Stimulated activated naive CD8-positive, alpha-beta T cell treated with anti-CD3 and anti-CD28 coated beads, Interleukin-15, Interleukin-2, amounts not matched to agents 100 ng/mL and 50 ng/mL, for 24 hours (primary cell): Measurements from ENCODE around the gene FBXW7.

Experiments
- H3K27ac Mint-ChIP-seq: one replicate; pipeline ENCODE4 v1.8.0; 2021; ENCODE audit warnings: mild to moderate bottlenecking, mixed read lengths
- H3K27me3 Mint-ChIP-seq: one replicate; pipeline ENCODE4 v1.8.0; 2021; ENCODE audit warnings: mixed read lengths
- H3K36me3 Mint-ChIP-seq: one replicate; pipeline ENCODE4 v1.8.0; 2021; ENCODE audit warnings: low read depth, mixed read lengths
- H3K4me1 Mint-ChIP-seq: one replicate; pipeline ENCODE4 v1.8.0; 2021; ENCODE audit warnings: low read depth, mixed read lengths
- H3K4me3 Mint-ChIP-seq: one replicate; pipeline ENCODE4 v1.8.0; 2021; ENCODE audit warnings: mild to moderate bottlenecking, mixed read lengths
- H3K9me3 Mint-ChIP-seq: one replicate; pipeline ENCODE4 v1.8.0; 2021; ENCODE audit warnings: mixed read lengths

Gene FBXW7

DNA sequence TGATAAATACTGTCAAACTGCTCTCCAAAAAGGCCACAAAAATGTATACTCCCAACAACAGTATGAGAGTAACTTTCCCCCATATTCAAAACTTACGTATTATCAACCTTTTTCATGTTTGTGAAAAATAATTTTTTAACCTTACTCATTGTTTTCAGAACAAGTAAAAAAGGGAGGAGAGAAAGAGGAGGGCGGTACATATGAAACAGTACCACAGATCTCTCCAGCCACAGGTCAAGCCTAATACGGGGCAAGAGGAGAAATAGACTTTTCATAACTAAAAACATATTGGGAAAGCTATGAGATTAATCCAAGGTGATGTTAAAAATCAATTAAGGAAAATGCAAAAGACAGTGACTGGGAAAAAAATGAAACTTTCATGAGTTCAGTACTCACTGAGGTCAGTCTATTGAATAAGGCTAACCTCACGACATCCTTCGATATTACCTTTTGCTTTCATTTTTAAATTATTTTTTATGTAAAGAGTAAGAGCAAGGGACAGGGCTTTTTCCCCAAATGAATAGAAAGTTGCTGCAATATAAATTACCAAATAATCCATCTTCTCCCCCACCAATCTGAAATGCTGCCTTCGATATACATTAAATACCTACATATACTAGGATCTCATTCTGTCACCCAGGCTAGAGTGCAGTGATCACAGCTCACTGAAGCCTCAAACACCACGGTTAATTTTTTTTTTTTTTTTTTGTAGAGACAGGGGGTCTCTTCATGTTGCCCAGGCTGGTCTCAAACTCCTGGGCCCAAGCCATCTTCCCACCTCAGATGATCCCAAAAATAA lies 25.3 kb downstream of the FBXW7 start:
- peaks cover 13% of the 10 kb centered on the region for H3K36me3 Mint-ChIP-seq
- peaks cover 59% of the 10 kb centered on the region for H3K4me1 Mint-ChIP-seq
- H3K9me3 Mint-ChIP-seq, result no peaks in the 10 kb centered on the region
- H3K27ac Mint-ChIP-seq, result peak overlapping the region; percentile 79
- no peaks in the 10 kb centered on the region for H3K27me3 Mint-ChIP-seq
- H3K4me3 Mint-ChIP-seq, result peak overlapping the region; percentile 59

DNA sequence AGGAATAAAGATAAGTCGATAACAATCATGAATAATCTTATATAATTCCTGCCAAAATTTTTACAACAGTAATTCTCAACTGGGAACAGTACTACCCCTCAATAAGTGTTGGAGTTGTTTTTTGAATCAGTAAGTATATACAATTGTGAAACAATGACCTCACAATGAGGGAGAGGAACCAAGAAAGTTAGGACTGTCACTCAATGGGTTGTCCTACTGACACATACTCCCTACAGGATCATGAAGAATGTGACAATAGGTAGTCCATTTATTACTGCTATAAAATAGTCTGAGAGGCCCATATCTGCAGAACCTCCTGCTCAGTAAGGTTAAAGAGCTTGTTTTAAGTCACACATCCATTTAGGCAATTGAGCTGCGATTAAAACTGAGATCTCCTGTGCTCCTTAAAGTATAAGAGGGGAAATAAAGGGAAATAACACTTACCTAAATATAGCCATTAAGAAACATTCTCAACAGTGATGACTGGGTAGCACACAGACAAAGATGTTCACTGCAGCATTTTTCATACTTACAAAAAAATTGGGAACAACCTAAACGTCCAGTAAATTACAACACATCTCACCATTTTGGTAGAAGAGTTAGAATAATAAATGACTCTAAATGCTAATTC lies 26.2 kb downstream of the FBXW7 start:
- peaks cover 56% of the 10 kb centered on the region for H3K4me1 Mint-ChIP-seq
- peaks cover 12% of the 10 kb centered on the region for H3K36me3 Mint-ChIP-seq
- no peaks in the 10 kb centered on the region for H3K27me3 Mint-ChIP-seq
- no peaks in the 10 kb centered on the region for H3K9me3 Mint-ChIP-seq
- no peak overlapping the region for H3K4me3 Mint-ChIP-seq
- peak overlapping the region; percentile 65 for H3K27ac Mint-ChIP-seq

DNA sequence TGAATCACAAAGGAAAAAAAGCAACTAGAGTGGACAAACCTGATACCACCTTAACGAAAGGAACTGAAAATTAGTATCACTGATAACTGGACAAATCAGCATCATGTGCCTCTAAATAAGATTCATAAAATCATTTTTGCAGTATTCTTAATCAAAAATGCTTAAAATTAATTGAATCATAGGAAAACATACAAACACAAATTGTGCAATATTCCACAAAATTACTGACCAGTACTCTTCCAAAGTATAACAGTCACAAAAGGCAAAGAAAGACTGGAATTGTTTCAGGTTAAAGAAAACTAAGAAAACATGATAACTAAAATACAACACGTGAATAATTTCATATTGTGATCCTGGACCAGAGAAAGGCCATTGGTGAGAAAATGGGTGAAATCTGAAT lies 27.1 kb downstream of the FBXW7 start:
- Mint-ChIP-seq H3K4me1 (peaks cover 49% of the 10 kb centered on the region), H3K4me3 (no peak overlapping the region), H3K27me3 (no peaks in the 10 kb centered on the region), H3K9me3 (no peaks in the 10 kb centered on the region), H3K27ac (no peak overlapping the region), H3K36me3 (peaks cover 4% of the 10 kb centered on the region)

DNA sequence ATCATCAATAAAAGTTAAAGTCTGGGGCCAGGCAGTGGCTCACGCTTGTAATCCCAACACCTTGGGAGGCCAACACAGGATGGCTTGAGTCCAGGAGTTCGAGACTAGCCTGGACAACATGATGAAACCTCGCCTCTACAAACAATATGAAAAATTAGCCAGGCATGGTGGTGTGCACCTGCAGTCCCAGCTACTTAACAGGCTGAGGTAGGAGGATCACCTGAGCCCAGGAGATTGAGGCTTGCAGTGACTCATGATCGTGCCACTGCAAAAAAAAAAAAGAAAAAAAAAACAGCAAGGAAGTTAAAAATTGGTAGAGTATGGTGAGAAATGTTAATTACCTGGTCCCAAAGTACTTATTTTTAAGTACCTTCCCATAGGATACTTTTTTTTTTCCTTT lies 27.5 kb downstream of the FBXW7 start:
- no peaks in the 10 kb centered on the region for H3K9me3 Mint-ChIP-seq
- no peaks in the 10 kb centered on the region for H3K27me3 Mint-ChIP-seq
- H3K36me3 Mint-ChIP-seq, result peaks cover 4% of the 10 kb centered on the region
- no peak overlapping the region for H3K4me3 Mint-ChIP-seq
- peaks cover 45% of the 10 kb centered on the region for H3K4me1 Mint-ChIP-seq
- H3K27ac Mint-ChIP-seq, result no peak overlapping the region

DNA sequence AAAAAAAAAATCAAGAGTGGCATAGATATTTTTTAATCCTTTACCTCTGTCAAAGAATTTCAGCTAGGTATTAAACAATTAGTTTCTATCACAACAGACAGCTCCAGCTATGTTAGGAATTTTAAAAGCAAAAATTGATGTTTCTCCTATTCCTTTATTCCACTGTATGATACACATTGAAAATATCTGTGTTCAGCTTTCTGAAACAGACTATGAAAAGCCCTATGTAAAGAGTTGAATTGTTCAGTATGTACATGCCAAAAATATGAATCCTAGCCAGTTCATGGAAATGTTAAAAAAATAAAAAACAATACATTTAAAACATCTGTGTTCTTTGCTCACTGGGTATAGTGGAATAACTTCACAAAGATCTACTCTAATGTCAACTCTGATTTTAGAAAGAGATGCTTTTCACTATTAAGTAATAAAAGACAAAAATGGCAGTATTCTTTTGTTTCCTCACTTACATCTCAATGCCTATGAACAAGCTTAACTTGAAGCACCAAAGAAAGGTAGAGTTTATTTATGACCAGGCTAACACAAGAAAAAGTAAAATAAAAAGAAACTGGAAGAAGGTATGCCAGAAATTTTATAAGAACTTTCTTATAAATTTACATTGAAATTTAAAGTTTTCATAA lies 32.1 kb downstream of the FBXW7 start:
- no peak overlapping the region for H3K27ac Mint-ChIP-seq
- H3K27me3 Mint-ChIP-seq, result no peaks in the 10 kb centered on the region

DNA sequence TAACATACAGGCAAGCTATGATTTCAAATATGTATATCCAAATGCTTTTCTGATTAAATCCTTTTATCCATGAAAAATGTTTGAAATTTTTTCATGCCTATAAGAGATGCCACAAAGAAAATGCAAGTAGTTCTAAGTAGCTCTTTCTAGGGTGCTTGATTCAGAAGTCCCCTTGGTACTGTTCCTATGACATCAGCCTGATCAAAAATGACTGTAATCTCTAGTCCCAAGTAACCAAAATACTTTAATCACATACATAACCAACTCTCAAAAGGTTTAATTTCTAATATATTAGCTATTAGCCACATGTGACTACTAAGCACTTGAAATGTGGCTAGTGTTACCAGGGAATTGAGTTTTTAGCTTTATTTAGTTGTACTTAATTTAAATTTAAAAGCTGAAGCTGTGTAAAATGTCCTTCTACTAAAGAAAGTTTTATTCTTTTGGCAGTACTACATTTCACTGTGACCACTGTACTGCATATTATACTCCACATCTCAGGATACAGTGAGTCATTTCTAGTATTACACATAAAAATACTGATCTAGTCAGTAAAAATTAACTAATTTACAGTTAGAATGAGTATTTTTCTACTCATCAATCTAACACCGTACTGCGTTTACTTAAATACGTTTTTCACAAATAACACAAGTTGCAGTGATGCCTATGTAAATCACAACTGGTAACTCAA lies 33.9 kb downstream of the FBXW7 start:
- Mint-ChIP-seq H3K9me3 (no peaks in the 10 kb centered on the region), H3K4me1 (peaks cover 20% of the 10 kb centered on the region), H3K27me3 (no peaks in the 10 kb centered on the region), H3K36me3 (no peaks in the 10 kb centered on the region), H3K27ac (peak overlapping the region; percentile 20), H3K4me3 (no peak overlapping the region)

More for the DNA sequence above, 32.1 kb downstream of the FBXW7 start:
- Mint-ChIP-seq H3K9me3 (no peaks in the 10 kb centered on the region), H3K4me3 (no peak overlapping the region), H3K36me3 (no peaks in the 10 kb centered on the region), H3K4me1 (peaks cover 21% of the 10 kb centered on the region)

DNA sequence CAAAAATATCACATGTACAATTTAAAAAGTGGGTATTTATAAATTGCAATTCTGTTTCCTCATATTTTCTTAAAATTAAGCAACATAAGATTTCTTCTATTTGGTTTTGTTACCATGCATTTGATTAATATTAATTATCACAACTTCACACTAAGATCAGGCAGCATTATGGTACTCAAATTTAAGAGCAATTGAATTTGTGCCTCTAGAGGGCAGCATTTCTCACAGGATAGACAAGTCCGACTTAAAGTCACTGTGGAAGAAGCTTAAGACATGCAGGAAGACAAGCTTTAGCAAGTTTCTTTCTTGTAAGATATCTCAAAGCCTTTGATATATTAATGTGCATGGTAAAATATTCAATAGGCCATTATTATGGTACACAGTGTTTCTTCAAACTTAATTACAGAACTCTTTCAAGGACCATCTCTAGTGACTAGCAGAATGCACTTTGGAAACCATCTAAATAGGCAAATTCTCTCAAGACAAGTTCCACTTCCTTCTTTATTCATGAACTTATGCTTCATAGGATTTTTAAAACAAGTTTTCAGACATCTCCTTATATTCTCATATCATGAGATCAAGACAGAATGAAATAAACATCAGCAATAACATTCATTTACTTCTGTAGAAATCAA lies 35.0 kb downstream of the FBXW7 start:
- no peaks in the 10 kb centered on the region for H3K9me3 Mint-ChIP-seq
- H3K36me3 Mint-ChIP-seq, result no peaks in the 10 kb centered on the region
- H3K27me3 Mint-ChIP-seq, result no peaks in the 10 kb centered on the region
- H3K27ac Mint-ChIP-seq, result no peak overlapping the region
- H3K4me3 Mint-ChIP-seq, result no peak overlapping the region
- H3K4me1 Mint-ChIP-seq, result peaks cover 20% of the 10 kb centered on the region

DNA sequence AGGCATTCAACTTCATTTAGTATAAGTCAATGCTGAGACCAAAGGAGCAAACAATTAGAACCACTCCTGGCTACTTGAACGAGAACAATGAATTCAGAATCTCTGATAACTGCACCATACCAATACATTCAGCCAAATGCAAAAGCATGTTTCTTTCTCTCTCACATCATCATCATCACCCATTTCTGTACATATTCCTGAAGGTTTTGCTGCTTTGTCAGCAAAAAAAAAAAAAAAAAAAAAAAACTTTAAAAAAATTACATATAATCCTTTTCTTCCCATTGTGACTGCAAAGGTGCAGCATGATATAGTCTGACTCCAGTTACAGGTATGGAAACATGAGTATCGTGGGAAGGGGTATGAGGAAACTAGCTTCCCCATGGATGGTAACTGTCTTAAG lies 35.6 kb downstream of the FBXW7 start:
- Mint-ChIP-seq H3K27me3 (no peaks in the 10 kb centered on the region), H3K9me3 (no peaks in the 10 kb centered on the region), H3K36me3 (no peaks in the 10 kb centered on the region), H3K4me1 (peaks cover 26% of the 10 kb centered on the region), H3K27ac (no peak overlapping the region), H3K4me3 (no peak overlapping the region)

DNA sequence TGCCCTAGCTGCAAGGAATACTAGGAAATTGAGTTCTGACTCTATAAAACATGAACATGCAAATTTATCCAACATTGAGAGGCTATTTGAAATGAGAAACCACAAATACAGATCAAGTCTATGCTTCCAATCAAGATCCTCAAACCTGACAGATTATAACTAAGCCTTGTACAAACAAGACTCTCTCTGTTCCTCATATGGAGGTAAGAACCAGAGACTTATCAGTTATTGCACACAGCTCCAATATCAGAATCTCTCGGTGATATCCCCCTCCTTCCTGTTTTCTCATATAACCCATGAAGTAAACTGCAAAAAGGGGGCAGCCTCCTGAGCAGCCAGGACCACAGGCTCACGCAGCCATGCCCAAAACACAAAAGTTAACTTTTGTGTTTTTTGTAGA lies 36.5 kb downstream of the FBXW7 start:
- Mint-ChIP-seq H3K4me3 (no peak overlapping the region), H3K27ac (no peak overlapping the region), H3K36me3 (peaks cover 2% of the 10 kb centered on the region), H3K4me1 (peaks cover 27% of the 10 kb centered on the region), H3K27me3 (no peaks in the 10 kb centered on the region), H3K9me3 (no peaks in the 10 kb centered on the region)

DNA sequence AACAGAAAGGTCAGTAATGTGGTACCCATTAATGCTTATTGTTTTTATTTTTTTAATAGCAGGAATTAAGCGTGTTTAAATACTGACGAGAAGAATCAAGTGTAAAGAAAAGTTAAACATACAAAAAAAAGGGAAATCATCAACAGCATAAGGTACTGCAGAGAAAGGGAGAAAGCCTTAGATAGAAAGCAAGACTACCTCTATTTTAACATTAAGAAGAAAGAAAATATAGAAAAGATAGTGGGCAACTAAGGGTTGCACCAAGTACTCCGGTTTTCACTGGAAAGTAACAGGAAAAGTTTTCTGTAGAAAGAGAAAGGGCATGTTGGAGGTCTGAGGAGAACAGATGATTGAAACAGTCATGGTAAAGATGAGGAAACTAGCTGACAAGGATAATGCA lies 41.9 kb downstream of the FBXW7 start:
- H3K4me3 Mint-ChIP-seq, result no peak overlapping the region
- peaks cover 49% of the 10 kb centered on the region for H3K4me1 Mint-ChIP-seq
- H3K27ac Mint-ChIP-seq, result no peak overlapping the region
- H3K9me3 Mint-ChIP-seq, result no peaks in the 10 kb centered on the region
- no peaks in the 10 kb centered on the region for H3K27me3 Mint-ChIP-seq
- peaks cover 11% of the 10 kb centered on the region for H3K36me3 Mint-ChIP-seq

DNA sequence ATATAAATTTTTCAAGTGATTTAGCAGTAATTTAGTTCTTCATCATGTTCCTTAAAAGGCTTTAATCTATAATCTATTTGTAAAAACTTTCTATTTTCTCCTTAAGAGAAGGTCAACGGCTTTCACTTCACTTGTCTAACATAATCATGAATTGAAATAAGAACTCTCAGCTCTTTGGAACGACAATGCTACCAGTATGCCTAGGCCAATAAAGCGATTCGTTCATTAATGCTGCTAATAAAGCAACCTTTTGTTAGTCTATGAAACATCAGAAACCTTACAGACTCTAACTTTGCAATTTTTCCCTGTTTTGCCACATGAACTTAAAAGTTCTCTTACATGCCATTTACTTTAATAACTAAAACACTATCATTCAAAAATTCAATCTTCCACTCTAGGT lies 47.6 kb downstream of the FBXW7 start:
- H3K9me3 Mint-ChIP-seq, result no peaks in the 10 kb centered on the region
- H3K4me1 Mint-ChIP-seq, result peaks cover 67% of the 10 kb centered on the region
- no peak overlapping the region for H3K4me3 Mint-ChIP-seq
- no peak overlapping the region for H3K27ac Mint-ChIP-seq
- no peaks in the 10 kb centered on the region for H3K27me3 Mint-ChIP-seq
- H3K36me3 Mint-ChIP-seq, result peaks cover 7% of the 10 kb centered on the region

DNA sequence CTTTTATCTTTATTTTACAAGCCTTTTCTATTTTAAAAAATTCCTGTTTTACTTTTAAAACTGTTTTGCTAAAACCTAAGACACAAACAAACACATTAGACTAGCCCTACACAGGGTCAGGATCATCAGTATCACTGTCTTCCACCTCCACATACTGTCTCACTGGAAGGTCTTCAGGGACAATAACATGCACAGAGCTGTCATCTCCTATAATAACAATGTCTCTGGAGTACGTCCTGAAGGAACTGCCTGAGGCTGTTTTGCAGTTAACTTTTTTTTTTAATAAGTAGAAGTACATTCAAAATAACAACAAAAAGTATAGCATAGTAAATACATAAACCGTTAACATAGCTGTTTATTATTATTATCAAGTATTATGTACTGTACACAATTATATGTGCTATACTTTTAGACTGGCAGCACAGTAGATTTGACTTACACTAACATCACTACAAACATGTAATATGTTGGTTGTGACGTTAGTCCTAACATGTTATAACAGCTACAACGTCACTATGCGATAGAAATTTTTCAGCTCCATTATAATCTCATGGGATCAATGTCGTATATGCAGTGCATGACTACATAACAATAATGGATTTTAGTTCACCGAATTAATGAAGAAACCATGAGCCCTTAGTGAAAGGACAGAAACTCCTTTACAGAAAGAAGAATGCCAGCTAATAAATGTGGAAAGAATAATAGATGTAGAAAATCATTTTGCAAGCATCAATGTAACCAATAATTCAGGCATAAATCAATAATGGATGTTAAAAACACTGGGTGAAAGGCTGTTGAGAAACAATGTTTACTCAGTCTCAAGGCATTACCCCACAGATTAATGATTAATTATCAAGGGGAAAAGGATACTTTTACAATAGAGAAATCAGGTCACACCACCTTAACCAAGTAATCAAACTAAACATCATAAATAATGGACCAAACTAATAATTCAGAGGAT lies 49.2 kb downstream of the FBXW7 start:
- H3K9me3 Mint-ChIP-seq, result no peaks in the 10 kb centered on the region
- no peak overlapping the region for H3K27ac Mint-ChIP-seq
- H3K4me1 Mint-ChIP-seq, result peaks cover 56% of the 10 kb centered on the region
- no peak overlapping the region for H3K4me3 Mint-ChIP-seq
- peaks cover 9% of the 10 kb centered on the region for H3K36me3 Mint-ChIP-seq
- H3K27me3 Mint-ChIP-seq, result no peaks in the 10 kb centered on the region

DNA sequence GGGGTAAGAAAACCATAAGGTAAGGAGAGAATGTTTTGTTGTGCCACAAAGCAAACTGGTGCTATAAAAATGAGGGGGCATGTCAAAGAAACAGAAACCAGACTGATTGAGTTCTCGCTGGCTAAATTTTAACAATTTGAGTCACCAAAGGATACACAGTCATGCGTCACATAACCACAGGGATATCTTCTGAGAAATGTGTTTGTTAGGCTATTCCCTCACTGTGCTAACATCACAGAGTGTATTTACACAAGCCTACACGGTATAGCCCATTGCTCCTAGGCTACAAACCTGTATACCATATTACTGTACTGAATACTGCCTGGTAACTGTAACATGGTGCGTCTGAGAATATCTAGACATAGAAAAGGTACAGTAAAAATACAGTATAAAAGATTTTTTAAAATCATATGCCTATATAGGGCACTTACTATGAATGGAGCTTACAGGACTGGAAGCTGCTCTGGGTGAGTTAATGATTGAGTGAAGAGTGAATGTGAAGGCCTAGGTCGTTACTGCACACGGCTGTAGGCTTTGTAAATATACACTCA lies 50.1 kb downstream of the FBXW7 start:
- H3K4me3 Mint-ChIP-seq, result peak overlapping the region; percentile 20
- no peaks in the 10 kb centered on the region for H3K27me3 Mint-ChIP-seq
- peaks cover 50% of the 10 kb centered on the region for H3K4me1 Mint-ChIP-seq
- peaks cover 3% of the 10 kb centered on the region for H3K9me3 Mint-ChIP-seq
- peak overlapping the region; percentile 16 for H3K27ac Mint-ChIP-seq
- peaks cover 18% of the 10 kb centered on the region for H3K36me3 Mint-ChIP-seq
